ENCODE results near the gene C2orf68. TPM values are rescaled to one million over a fixed set of nuclear protein-coding genes. Genes with fewer than 3 reads are reported as not detected.
"Not testable (repeated sequence)": the region's sequence is repeated elsewhere in the genome, so short reads cannot be mapped to it uniquely, and the experiment has no call there.

Gene C2orf68
- total RNA-seq, 4 donors from 2014 or later, result 15.7 to 21.9 (median 19.7) TPM

DNA sequence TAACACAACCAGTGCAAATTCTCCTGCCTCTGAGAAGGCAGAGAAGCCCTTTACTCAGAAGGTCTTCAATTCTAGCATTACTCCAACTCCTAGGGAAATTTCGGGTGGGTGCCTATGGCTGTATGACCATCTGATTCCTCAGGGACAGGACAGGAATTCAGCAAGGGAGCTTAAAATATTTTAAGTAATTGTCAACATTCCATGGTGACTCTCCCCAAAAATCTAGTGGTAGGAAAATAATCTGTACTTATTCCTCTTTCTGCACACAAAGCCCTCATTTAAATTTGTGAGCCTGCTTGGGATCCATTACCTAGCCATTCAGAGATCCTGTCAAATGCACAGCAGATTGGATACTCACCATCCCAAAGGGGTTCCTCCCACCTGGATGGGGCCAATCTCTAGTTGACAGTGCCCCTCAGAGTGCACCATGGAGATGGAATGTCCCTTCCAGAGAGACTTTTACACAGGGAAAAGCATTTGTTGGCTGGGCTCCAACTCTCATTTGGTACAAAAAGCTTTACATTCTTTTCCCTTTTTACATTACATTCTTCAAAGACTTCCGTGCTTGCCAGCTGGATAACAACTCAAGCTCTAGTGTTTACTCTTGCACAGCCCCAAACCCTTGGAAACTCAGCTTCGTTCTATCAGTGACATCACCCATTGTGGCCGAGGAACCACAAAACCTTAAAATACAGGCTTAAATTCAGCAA lies 6.3 kb downstream of the C2orf68 start:
- H3K9me3 ChIP-seq, result no peaks in the 10 kb centered on the region
- no peak overlapping the region for H3K4me3 ChIP-seq
- TF ChIP-seq EP300 (IDR thresholded peaks at IDR 0.05), result no peak
- TF ChIP-seq, protein P1, sequence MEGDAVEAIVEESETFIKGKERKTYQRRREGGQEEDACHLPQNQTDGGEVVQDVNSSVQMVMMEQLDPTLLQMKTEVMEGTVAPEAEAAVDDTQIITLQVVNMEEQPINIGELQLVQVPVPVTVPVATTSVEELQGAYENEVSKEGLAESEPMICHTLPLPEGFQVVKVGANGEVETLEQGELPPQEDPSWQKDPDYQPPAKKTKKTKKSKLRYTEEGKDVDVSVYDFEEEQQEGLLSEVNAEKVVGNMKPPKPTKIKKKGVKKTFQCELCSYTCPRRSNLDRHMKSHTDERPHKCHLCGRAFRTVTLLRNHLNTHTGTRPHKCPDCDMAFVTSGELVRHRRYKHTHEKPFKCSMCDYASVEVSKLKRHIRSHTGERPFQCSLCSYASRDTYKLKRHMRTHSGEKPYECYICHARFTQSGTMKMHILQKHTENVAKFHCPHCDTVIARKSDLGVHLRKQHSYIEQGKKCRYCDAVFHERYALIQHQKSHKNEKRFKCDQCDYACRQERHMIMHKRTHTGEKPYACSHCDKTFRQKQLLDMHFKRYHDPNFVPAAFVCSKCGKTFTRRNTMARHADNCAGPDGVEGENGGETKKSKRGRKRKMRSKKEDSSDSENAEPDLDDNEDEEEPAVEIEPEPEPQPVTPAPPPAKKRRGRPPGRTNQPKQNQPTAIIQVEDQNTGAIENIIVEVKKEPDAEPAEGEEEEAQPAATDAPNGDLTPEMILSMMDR (IDR thresholded peaks at IDR 0.05), result no peak
- no peak for TF ChIP-seq POLR2A (IDR thresholded peaks at IDR 0.05)
- peaks cover 0 to 36% (median 0%) of the 10 kb centered on the region in 3 donors for H3K36me3 ChIP-seq
- no peaks in the 10 kb centered on the region for H3K27me3 ChIP-seq
- peak overlapping the region in 2 of 4 donors; percentile 61 to 80 for H3K27ac ChIP-seq
- no peak for DNase-seq (ENCODE audit: low spot score in 2 of 2)
- 34 to 37% methylated on average over 4 of the region's 4 CpGs for WGBS, 2 donors
- H3K4me1 ChIP-seq, result peaks cover 0 to 86% (median 39%) of the 10 kb centered on the region in 4 donors

DNA sequence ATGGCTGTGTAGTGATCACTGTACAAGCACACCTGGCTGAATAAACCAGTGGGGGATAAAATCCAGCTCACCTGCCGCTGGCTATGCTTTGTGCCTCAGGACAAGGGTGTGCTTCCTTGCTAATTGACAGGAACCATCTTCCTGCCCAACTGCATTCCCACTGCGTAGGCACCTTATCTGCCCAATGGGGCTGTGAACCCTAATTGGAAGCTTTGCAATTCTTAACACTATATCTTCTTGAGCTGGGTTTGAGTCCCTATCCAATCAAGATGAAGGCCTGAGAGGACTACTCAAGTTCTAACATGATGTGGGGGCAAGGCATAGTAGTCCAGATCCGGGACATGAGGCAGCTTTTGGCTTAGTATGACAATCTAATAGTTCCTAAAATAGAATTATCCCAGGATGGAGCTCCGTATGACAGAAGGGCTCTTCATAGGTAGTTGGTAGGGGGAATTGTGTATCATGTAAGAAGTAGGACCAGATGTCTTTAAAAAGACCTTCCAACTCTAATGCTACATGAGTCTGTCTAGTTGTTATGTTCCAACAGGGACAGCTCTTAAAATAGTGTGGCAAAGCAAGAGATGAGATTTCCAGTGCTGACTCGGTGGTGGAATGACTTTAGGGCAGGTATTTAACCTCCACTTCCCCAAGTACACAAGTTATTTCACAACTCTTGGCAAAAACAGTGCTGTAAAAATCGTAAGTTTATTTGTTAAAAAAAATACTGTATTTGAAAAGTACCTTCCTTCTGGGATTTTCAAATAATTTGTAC lies 7.1 kb downstream of the C2orf68 start:
- peaks cover 0 to 86% (median 37%) of the 10 kb centered on the region in 4 donors for H3K4me1 ChIP-seq
- TF ChIP-seq EP300 (IDR thresholded peaks at IDR 0.05), result peak in 1 of 2 donors; percentile 13
- TF ChIP-seq, protein P1 (IDR thresholded peaks at IDR 0.05), result no peak
- H3K27me3 ChIP-seq, result no peaks in the 10 kb centered on the region
- no peak overlapping the region for H3K4me3 ChIP-seq
- peak overlapping the region in 3 of 4 donors; percentile 38 to 80 (median 61) for H3K27ac ChIP-seq
- DNase-seq (ENCODE audit: low spot score in 2 of 2), result no peak
- H3K36me3 ChIP-seq, result peaks cover 0 to 42% (median 0%) of the 10 kb centered on the region in 3 donors
- WGBS, 2 donors, result 54 to 55% methylated on average over 6 of the region's 6 CpGs
- H3K9me3 ChIP-seq, result no peaks in the 10 kb centered on the region

DNA sequence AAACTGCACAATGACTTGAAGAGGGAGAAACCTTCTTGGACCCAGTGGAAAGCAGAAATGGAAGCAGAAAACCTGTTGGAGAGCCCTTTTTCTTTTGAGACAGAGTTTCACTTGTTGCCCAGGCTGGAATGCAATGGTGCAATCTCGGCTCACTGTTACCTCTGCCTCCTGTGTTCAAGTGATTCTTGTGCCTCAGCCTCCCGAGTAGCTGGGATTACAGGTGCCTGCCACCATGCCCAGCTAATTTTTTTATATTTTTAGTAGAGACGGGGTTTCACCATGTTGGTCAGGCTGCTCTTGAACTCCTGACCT lies 7.8 kb downstream of the C2orf68 start:
- DNase-seq (ENCODE audit: low spot score in 2 of 2); H3K27me3 ChIP-seq; H3K9me3 ChIP-seq: not testable (repeated sequence)
- Histone ChIP-seq H3K27ac (peak overlapping the region in 3 of 4 donors; percentile 38 to 96 (median 80)), H3K4me3 (peak overlapping the region in 2 of 4 donors; percentile 51 to 92), H3K36me3 (peaks cover 0 to 42% (median 0%) of the 10 kb centered on the region in 3 donors), H3K4me1 (peaks cover 0 to 84% (median 37%) of the 10 kb centered on the region in 4 donors)
- WGBS, 2 donors, result 70 to 74% methylated on average over 3 of the region's 3 CpGs

DNA sequence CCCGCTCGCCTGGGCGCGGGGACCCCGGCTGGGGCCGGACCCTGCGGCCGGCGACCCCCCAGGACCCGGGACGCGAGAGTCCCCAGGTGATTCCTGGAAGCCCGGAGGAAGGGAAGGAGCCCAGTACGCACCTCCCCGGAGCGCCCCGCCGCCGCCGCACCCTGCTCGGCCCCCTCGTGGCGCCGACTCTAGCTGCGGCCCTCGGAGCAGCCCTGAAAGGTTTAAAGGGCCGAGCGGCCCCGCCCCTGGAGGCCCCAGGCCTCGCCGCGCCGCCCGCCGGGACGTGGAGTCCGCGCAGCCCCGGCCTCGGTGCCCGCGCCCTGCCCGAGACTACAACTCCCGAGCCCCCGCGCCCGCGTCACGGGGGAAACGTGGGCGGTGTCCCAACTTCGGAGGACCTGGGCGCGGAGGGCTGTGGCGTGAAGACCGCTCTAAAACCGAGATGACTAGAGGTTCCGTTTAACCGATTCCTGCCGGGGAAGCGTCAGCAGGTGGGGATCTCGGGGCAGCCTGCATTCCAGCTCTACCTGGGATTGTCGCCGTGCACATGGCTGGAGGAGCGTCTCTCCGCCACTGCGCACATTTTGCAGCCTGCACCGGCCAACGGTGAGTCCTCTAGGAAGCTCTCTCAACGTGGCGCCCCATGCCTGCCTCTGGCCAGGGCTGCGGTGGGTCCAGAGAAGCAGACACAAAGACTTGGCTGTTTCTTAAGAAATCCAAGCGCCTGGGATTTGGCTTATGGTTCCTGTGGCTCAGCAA lies 9.2 kb downstream of the C2orf68 start, which contains the start of gene TMEM150A:
Gene TMEM150A (minus strand): TSS at position 223 of the 759 bp plus-strand sequence. CDS start 750 bp downstream, outside the sequence.
- Histone ChIP-seq H3K36me3 (peaks cover 0 to 41% (median 0%) of the 10 kb centered on the region in 3 donors), H3K27me3 (no peaks in the 10 kb centered on the region), H3K9me3 (no peaks in the 10 kb centered on the region), H3K4me1 (peaks cover 0 to 71% (median 37%) of the 10 kb centered on the region in 4 donors), H3K27ac (peak within 1 kb of the TSS; percentile 85 to 96 (median 91)), H3K4me3 (peak within 1 kb of the TSS; percentile 57 to 92 (median 78))
- whole genome bisulfite sequencing, 2 donors, result 0 to 1% methylated on average over 15 to 38 of the region's 73 CpGs
- peak; percentile 91 to 92 for DNase-seq (ENCODE audit: low spot score in 2 of 2)
- TF ChIP-seq, protein P1 (IDR thresholded peaks at IDR 0.05), result peak; percentile 35 to 85 (median 48)
- TF ChIP-seq EP300 (IDR thresholded peaks at IDR 0.05) (peak in 1 of 2 donors; percentile 85), POLR2A (IDR thresholded peaks at IDR 0.05) (peak; percentile 81 to 86)

DNA sequence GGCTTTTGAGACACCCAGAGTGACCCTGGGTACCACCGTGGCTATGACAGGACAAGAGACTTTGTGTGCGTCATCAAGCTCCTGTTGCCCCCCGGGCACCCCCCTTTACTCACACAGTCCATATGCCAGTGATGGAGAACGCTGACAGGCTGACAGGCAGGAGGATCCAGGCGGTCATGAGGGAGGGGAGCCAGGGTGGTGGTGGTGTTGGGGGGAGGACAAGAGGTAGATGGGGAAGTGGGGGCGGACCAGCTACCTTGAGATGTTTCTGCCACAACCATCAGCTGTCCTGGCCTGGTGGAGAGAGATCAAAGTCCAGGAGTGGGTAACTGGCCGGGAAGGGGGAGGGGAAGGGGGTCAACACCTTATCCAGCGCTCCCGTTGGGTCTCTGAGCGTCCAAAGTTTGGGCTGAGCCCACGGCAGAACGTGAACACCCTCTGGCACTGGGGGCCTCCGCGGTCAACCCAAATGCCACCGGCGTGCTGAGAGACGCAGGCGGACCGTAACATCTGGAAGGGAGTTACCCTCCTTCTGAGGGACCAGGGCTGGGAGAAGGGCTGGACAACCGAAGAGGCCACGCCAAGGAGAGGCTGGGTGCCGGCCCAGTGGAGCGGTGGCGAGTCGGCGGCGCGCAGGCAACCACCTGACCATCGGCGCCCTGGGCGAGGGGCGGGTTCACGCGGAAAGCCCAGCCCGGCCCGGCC lies 9.9 kb downstream of the C2orf68 start:
- H3K4me3 ChIP-seq, result peak overlapping the region; percentile 57 to 92 (median 78)
- H3K9me3 ChIP-seq, result no peaks in the 10 kb centered on the region
- peaks cover 0 to 41% (median 4%) of the 10 kb centered on the region in 3 donors for H3K36me3 ChIP-seq
- peaks cover 0 to 70% (median 34%) of the 10 kb centered on the region in 4 donors for H3K4me1 ChIP-seq
- no peak for TF ChIP-seq EP300 (IDR thresholded peaks at IDR 0.05)
- no peak for TF ChIP-seq POLR2A (IDR thresholded peaks at IDR 0.05)
- TF ChIP-seq, protein P1 (IDR thresholded peaks at IDR 0.05), result no peak
- DNase-seq (ENCODE audit: low spot score in 2 of 2), result peak in 1 of 2 donors; percentile 48
- 5 to 9% methylated on average over 19 to 26 of the region's 36 CpGs for WGBS, 2 donors
- no peaks in the 10 kb centered on the region for H3K27me3 ChIP-seq
- H3K27ac ChIP-seq, result peak overlapping the region; percentile 85 to 96 (median 91)

Data from tibial nerve (tissue), 4 donors.